ACC112 (cell line): ENCODE data around the gene ADAMTS17.

Experiments used
- H2AFZ ChIP-seq: fragments of 200-600 bp; sonication (generic); one replicate; pipeline ENCODE4 v1.6.0; 2017; ENCODE audit warnings: antibody characterized with exemption, low read length; ENCODE audit not compliant: unreplicated experiment
- H3K27ac ChIP-seq: fragments of 200-600 bp; sonication (generic); 2 replicates; pipeline ENCODE4 v1.5.1; 2014; ENCODE audit warnings: low read depth, mild to moderate bottlenecking, antibody characterized with exemption, low read length, moderate library complexity
- H3K27me3 ChIP-seq: fragments of 200-600 bp; sonication (generic); 2 replicates; pipeline ENCODE4 v1.6.1; 2014; ENCODE audit warnings: mild to moderate bottlenecking, antibody characterized with exemption, low read length, moderate library complexity, mixed read lengths; ENCODE audit not compliant: insufficient read depth
- H3K36me3 ChIP-seq: fragments of 200-600 bp; sonication (generic); 2 replicates; pipeline ENCODE4 v1.6.1; 2016; ENCODE audit warnings: mild to moderate bottlenecking, antibody characterized with exemption, low read length, moderate library complexity, mixed read lengths; ENCODE audit not compliant: insufficient read depth
- H3K4me1 ChIP-seq: fragments of 200-600 bp; sonication (generic); one replicate; pipeline ENCODE4 v1.6.1; 2016; ENCODE audit warnings: low read length, mixed read lengths; ENCODE audit not compliant: insufficient read depth, unreplicated experiment, control insufficient read depth
- H3K4me3 ChIP-seq: fragments of 200-600 bp; sonication (generic); 2 replicates; pipeline ENCODE4 v1.5.1; 2014; ENCODE audit warnings: mild to moderate bottlenecking, low read depth, low read length
- H3K79me2 ChIP-seq: fragments of 200-600 bp; sonication (generic); one replicate; pipeline ENCODE4 v1.6.0; 2016; ENCODE audit warnings: low read length; ENCODE audit not compliant: control insufficient read depth, unreplicated experiment, insufficient read depth

Gene ADAMTS17

DNA sequence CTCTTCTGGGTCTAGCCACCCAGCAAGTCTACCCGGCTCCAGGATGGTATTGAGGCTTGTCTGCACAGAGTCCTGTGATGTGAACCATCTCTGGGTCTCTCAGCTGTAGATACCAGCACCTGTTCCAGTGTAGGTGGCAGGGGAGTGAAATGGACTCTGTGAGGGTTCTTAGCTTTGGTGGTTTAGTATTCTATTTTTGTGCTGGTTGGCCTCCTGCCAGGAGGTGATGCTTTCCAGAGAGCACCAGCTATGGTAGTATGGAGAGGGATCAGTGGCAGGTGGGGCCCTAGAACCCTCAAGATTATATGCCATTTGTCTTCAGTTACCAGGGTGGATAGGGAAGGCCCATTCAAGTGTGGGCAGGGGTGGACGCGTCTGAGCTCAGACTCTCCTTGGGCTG, 325.1 kb downstream of the ADAMTS17 start:
- no peak overlapping the region for H2AFZ ChIP-seq

GRCh38 chr15:100011235-100011634, 330.5 kb downstream of the ADAMTS17 start:
- Histone ChIP-seq H3K27ac (no peak overlapping the region), H3K27me3 (no peaks in the 10 kb centered on the region), H2AFZ (no peak overlapping the region), H3K4me3 (no peak overlapping the region), H3K79me2 (no peaks in the 10 kb centered on the region), H3K36me3 (no peaks in the 10 kb centered on the region), H3K4me1 (no peaks in the 10 kb centered on the region)

More for the DNA sequence above, 325.1 kb downstream of the ADAMTS17 start:
- Histone ChIP-seq H3K27ac (no peak overlapping the region), H3K4me3 (no peak overlapping the region), H3K79me2 (no peaks in the 10 kb centered on the region), H3K27me3 (no peaks in the 10 kb centered on the region), H3K36me3 (no peaks in the 10 kb centered on the region), H3K4me1 (no peaks in the 10 kb centered on the region)

GRCh38 chr15:100009372-100009771, 332.4 kb downstream of the ADAMTS17 start:
- Histone ChIP-seq H3K27ac (no peak overlapping the region), H3K79me2 (no peaks in the 10 kb centered on the region), H3K36me3 (no peaks in the 10 kb centered on the region), H3K4me3 (no peak overlapping the region), H3K4me1 (no peaks in the 10 kb centered on the region), H3K27me3 (no peaks in the 10 kb centered on the region), H2AFZ (no peak overlapping the region)

GRCh38 chr15:100008258-100008657, 333.5 kb downstream of the ADAMTS17 start:
- Histone ChIP-seq H3K4me3 (no peak overlapping the region), H3K36me3 (no peaks in the 10 kb centered on the region), H3K79me2 (no peaks in the 10 kb centered on the region), H2AFZ (no peak overlapping the region), H3K4me1 (no peaks in the 10 kb centered on the region), H3K27ac (no peak overlapping the region), H3K27me3 (no peaks in the 10 kb centered on the region)

- no peak overlapping the region for H2AFZ ChIP-seq
- H3K27ac ChIP-seq, result no peak overlapping the region
- no peaks in the 10 kb centered on the region for H3K27me3 ChIP-seq
- no peaks in the 10 kb centered on the region for H3K79me2 ChIP-seq
- no peaks in the 10 kb centered on the region for H3K4me1 ChIP-seq
- no peaks in the 10 kb centered on the region for H3K36me3 ChIP-seq
- no peak overlapping the region for H3K4me3 ChIP-seq
These were observed 334.2 kb downstream of the ADAMTS17 start for GRCh38 chr15:100007609-100008008.

DNA sequence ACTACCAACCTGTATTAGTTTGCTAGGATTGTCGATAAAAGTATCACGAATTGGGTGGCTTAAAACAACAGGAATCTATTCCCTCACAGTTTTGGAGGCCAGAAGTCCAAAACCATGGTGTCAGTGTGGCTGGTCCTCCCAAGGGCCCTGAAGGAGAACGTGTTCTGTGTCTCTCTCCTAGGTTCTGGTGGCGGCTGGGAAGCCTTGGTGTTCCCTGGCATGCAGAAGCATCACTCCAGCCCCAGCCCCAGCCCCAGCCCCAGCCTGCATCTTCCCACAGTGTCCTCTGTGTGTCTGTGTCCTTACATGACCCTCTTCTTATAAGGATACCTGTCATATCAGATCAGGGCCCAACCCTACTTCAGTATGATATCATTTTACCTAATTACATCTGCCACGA, 336.1 kb downstream of the ADAMTS17 start:
- Histone ChIP-seq H3K4me3 (no peak overlapping the region), H3K27ac (no peak overlapping the region), H3K4me1 (no peaks in the 10 kb centered on the region), H3K36me3 (no peaks in the 10 kb centered on the region), H3K27me3 (no peaks in the 10 kb centered on the region), H3K79me2 (no peaks in the 10 kb centered on the region), H2AFZ (no peak overlapping the region)

DNA sequence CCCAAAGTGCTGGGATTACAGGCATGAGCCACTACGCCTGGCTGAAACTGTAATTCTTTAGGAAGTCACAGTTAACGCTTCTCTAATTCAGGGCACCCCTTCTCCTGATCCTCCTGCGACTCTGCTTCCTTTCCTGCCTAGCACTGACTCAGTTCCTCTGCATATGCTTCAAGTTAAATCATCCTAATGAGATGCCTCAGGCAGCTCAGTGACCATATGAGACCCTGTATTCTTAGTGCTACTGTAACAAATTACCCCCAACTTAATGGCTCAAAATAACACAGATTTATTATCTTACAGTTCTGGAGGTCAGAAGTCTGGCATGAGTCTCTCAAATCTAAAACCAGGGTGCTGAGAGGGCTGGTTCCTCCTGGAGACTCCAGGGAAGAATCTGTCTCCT, 336.8 kb downstream of the ADAMTS17 start:
- Histone ChIP-seq H3K4me3 (no peak overlapping the region), H3K27ac (no peak overlapping the region), H3K79me2 (no peaks in the 10 kb centered on the region), H3K27me3 (no peaks in the 10 kb centered on the region), H2AFZ (no peak overlapping the region), H3K36me3 (no peaks in the 10 kb centered on the region), H3K4me1 (no peaks in the 10 kb centered on the region)

GRCh38 chr15:100002787-100003536, 338.8 kb downstream of the ADAMTS17 start:
- Histone ChIP-seq H2AFZ (no peak overlapping the region), H3K4me3 (no peak overlapping the region), H3K4me1 (no peaks in the 10 kb centered on the region)

DNA sequence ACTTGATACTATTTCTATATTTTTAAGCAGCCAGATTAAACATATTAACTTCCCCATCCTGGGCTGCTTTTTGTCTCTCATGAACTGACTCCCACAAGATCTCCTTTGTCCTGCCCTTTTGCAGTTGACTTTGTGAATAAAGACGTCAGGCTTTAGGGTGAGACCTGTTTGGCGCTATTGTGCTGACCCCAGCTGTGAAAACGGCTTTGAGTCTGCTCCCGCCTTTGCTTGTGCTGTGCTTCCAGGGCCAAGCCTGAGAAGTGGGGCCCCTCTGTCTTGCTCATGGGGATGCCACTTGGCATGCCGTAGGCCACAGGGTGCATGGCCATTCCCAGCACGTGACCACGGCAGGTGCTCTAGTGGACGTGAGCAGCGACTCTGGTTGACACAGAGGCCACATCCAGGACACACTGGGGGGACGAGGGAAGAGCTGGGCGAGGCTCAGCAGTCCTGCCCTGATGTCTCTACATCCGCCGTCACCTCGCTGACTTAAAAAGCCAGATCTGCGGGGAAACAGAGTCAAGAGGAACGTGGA, 339.6 kb downstream of the ADAMTS17 start:
- Histone ChIP-seq H3K79me2 (no peaks in the 10 kb centered on the region), H3K27me3 (no peaks in the 10 kb centered on the region), H3K4me3 (no peak overlapping the region), H2AFZ (no peak overlapping the region), H3K27ac (no peak overlapping the region), H3K36me3 (no peaks in the 10 kb centered on the region), H3K4me1 (no peaks in the 10 kb centered on the region)

More at GRCh38 chr15:100002787-100003536, 338.8 kb downstream of the ADAMTS17 start:
- H3K27ac ChIP-seq, result no peak overlapping the region
- no peaks in the 10 kb centered on the region for H3K36me3 ChIP-seq
- H3K79me2 ChIP-seq, result no peaks in the 10 kb centered on the region
- H3K27me3 ChIP-seq, result no peaks in the 10 kb centered on the region

- Histone ChIP-seq H3K4me1 (no peaks in the 10 kb centered on the region), H2AFZ (no peak overlapping the region), H3K27me3 (no peaks in the 10 kb centered on the region), H3K27ac (no peak overlapping the region), H3K36me3 (no peaks in the 10 kb centered on the region), H3K4me3 (no peak overlapping the region), H3K79me2 (no peaks in the 10 kb centered on the region)
These were observed 340.4 kb downstream of the ADAMTS17 start for GRCh38 chr15:100001405-100001804.
